ENCODE data around the gene ATP5PD.
"Not testable (repeated sequence)": the region's sequence is repeated elsewhere in the genome, so short reads cannot be mapped to it uniquely, and the experiment has no call there.

DNA sequence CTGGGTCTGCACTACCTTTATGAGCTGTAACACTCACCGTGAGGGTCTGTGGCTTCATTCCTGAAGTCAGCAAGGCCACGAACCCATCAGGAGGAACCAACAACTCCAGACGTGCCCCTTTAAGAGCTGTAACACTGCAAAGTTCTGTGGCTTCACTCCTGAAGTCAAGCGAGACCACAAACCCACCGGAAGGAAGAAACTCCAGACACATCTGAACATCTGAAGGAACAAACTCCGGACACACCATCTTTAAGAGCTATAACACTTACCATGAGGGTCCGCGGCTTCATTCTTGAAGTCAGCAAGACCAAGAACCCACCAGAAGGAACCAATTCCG lies 21.4 kb downstream of the ATP5PD start:
- not testable (repeated sequence) for TF ChIP-seq EZH2 (IDR thresholded peaks at IDR 0.05; ENCODE audit: borderline replicate concordance, low read depth, low read length, severe bottlenecking)
- TF ChIP-seq, protein P1, sequence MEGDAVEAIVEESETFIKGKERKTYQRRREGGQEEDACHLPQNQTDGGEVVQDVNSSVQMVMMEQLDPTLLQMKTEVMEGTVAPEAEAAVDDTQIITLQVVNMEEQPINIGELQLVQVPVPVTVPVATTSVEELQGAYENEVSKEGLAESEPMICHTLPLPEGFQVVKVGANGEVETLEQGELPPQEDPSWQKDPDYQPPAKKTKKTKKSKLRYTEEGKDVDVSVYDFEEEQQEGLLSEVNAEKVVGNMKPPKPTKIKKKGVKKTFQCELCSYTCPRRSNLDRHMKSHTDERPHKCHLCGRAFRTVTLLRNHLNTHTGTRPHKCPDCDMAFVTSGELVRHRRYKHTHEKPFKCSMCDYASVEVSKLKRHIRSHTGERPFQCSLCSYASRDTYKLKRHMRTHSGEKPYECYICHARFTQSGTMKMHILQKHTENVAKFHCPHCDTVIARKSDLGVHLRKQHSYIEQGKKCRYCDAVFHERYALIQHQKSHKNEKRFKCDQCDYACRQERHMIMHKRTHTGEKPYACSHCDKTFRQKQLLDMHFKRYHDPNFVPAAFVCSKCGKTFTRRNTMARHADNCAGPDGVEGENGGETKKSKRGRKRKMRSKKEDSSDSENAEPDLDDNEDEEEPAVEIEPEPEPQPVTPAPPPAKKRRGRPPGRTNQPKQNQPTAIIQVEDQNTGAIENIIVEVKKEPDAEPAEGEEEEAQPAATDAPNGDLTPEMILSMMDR (IDR thresholded peaks at IDR 0.05; ENCODE audit: borderline replicate concordance, extremely low read depth, low read length, poor library complexity, severe bottlenecking) = not testable (repeated sequence)
